NCI-H446 treated with DMSO at 0.1 percent for 48 hours (cell line): Measurements from ENCODE around the gene IMP4.

Experiments
- DNase-seq: peaks from one replicate; lab custom pipeline; 2025; lab: John Stamatoyannopoulos, UW

Gene IMP4

DNA sequence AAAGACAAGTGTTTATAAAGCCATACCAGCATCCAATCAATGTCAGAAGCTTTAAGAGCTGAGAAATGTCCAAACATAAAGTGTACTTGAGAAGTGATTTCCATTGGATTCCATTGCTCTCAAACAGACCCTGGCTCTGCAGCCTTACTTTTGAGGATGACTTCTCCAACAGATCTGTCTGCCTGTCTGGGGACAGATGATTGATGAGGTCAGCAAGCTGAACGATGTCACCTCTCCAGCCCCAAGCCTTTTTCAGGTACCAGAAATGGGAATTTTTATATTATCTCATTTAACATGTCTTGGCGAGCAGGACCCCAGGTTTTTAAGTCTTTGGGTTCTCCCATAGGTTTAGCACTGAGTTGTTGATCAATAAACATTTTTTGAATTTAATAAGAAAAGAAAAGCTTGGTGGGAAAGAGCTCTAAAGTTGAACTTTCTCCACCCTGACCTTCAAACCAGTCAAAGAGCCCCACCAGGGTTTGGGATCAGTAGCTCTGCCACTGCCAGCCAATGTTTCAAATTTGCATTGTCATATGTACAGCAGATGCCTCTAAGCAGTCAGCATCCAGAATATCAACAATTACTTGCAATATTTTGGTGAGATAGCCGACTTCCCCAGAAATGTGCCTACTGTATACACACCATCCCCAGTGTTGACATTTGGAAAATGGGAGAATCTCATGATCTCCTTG lies 35.7 kb downstream of the IMP4 start:
- DNase-seq, result no peak

DNA sequence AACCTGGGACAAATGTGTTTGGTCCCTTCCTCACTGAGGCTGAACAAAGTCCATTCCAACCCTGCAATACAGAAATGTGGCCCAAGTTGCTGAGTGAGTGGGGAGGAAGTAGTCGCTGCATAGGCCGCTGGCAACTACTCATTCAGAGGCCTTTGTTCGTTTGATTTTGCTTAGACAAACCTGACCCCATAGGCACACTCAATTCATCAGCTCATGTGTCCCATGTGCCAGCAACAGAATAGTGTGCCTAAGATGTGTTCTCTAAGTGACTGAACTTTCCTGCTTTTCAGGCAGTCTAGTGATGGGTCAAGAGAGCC lies 36.2 kb downstream of the IMP4 start:
- no peak for DNase-seq

DNA sequence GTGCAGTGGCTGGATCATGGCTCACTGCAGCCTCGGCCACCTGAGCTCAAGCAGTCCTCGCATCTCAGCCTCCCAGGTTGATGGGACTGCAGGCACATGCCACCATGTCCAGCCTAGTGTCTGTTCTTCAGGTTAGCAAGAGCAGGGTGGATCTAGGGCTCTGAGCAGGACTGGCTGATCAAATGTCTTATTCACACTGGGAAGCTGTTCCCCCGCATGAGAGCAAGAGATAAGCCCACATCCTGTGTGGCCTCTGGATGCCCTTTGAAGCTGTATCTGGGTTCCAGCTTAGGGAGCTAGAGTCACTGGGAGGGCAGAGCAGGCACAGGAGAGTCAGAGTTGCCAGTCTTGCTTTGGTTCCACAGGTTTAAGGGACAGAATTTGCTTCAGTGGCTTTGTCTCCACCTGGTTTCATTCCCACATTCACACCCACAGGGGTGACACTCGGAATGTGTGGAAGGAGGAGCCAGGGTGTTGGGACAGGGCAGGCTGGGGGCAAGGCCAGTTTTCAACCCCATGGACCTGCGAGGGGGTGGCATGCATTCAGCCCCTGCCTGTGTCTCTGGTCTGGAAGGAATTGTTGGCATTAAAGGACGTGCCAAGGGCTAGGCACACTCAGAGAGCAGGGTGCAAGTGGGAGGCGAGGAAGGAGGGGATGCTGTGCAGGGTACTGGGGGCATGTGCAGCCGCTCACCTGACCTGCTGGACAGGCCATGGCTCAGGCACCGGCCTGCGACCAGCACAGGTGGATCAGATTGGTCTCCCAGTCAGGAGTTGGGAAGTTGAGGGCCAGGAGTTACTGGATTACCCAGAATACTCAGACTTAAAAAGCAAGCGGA lies 37.6 kb downstream of the IMP4 start:
- no peak for DNase-seq

DNA sequence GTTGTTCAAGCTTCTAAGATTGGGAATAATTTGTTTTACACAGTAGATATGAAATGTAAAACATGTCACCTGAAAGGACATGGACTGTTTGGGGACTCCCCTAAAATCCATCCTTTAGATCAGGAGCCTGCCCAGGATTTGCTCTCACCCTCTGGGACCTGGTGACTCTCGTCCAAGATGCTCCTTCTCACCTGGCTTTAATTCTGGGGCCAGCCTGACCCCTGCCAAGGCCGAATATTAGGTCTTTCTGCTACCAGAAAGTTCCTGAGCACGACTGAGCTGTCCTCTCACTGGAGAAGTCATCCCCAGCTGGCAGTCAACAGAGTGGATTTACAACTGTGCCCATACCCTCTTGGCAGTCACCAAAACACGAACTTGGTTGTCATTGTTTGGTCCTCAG lies 38.4 kb downstream of the IMP4 start:
- DNase-seq, result no peak

DNA sequence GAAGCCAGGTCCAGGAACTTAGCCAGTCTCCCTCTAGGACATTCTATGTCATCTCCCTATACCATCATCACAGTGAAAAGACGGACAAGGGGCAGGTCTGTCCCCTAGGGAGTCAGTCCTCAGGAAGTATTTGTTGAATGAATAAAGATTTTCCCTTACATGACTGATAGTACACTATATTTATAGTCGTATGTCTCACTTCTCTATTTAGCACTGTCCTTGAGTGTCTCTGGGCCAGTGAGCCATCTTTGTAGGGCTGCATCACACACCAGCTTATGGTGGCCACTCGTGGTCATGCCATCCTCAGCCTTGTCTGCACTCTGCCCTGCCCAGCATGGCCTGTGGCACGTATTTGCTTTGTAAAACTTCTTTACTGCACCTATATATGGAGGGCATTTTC lies 38.9 kb downstream of the IMP4 start:
- DNase-seq, result no peak

DNA sequence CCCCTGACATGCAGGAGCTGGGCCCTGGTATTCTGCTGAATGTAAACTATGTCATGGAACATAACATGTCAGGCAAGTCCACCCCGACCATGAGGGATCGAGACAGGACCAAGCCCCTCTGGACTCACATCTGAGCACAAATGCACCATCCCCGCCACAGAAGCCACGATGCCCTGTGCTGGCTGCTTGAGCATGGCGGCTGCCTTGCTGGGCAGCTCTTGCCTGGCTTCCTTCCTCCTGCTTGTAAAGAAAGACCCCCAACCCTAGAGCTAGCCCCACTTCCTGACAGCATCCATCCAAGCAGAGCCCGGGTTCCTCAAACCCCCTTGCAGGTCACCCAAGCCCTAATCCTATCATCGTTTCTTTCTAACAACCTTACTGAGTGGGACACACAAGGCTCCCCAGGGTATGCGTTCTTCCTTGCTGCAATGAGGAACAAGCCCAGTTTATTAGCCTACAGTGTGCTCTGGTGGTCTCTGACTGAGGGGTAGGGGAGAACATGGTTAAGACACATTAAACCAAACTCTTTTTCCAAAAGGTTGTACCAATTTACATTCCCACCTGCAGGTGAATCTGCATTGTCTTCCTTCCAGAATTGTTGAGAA lies 39.7 kb downstream of the IMP4 start:
- DNase-seq, result no peak

DNA sequence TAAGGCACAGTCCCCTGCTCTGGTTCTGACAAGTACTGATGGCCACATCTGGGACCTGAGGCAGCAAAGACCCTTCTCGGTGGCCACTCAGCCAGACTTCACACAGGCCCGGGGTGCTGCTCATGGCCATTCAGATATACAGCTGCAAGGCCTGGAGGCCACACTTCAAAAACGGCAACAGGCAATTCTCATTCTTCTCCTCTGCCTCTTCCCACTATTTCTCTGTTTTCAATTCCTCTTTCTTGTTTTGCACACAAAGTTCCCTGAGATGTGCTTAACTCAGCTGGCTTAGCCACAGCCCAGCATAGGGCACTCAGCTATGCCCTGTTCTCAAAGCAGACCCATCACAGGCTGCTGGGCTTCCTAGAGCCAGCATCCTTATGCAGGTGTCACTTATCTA lies 43.0 kb downstream of the IMP4 start:
- no peak for DNase-seq

DNA sequence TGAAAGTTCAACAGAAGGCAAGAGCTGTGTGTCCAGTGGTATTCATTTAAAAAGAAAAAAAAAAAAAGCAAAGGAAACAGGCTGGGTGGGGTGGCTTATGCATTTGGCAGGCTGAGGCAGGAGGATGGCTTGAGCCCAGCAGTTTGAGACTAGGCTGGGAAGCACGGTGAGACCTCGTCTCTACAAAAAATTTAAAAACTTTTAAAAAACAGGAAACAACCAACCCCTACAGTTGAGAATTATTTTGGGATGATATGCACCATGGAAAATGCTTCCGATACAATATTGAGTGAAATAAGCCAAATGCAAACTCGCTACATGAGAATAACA lies 44.3 kb downstream of the IMP4 start:
- DNase-seq, result no peak

DNA sequence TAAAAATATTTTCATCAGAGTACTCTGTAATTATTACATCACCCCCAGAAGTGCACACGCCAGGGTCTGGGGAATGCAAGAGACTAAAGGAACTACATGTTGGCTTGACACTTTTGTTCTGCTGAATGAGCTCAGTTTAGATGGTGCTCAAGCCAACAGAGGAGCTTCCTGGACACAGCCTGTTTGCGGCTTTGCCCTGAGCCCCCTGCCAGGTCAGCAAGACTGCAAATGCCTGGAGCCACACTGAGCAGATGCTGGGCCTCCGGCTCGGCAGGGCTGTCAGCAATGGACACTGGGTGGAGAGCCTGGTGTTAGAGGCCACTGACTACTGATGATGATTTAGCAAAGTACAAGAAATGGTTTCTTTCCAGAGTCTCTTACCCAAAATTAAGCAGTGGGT lies 45.1 kb downstream of the IMP4 start:
- DNase-seq, result no peak

DNA sequence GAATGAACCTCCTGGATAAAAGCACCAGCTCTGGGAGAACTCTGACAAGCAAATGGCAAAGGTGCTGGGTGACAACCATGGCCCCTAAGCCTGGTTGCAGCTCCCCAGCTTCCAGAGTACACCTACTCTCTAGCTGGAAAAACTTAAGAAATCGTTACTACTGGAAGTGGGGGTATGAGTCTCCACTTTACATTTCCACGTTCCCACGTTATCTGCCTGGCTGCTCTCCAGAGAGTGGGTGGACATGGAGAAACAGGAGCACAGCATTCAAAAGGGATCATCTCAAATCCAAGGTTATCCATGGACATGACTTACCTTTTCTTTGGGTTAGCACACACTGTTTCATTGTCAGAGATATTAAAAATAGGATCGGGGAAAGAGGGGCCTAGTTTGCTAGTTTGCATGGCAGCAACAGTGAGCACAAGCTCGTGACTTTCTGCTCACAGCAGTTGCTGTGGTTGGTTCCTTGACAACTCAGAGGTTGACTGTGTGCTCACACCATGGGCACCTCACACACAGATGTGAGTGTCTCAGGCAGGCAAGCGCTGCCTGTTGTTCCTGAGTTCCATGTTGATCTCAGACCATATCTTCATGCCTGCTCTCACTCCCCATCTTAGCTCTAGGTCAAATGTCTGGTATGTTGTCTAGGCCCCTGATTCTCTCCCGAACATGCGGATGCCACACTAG lies 45.7 kb downstream of the IMP4 start:
- no peak for DNase-seq

DNA sequence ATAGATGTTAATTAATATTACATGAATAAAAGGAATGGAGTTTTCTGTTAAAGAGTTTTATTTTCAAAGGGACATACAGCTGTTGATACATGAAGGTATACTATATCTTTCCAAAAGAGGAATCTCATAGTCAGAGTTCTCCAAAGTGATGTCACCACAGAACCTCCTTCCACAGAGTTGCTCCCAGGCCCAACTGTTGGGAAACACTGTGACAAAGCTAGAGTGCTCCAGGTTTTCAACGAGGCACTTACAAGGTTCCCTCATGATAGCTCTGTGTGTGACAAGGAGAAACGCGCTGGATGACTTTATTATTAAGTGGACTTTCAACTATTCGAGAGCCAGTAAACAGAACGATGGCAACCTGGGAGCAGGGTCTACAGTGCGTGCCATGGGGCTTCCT lies 46.7 kb downstream of the IMP4 start:
- DNase-seq, result no peak

DNA sequence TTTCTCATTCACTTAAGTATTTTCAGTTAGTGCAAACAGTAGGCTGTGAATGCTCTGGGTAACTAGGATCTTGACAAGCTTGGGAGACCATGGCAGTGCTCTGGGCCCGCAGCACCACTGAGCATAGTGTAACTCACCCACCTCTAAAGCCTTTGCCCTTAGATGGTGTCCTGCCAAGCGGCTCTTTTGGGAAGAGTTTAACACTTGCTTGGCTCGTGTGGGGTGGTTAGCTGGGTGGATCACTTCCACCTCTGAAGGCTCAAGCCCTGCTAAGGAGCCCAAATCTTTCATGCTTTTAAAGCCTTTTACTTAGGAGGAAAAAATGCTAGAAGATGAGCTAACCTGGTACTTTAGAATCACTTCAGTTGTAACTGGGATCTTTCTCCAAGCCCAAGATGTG lies 47.1 kb downstream of the IMP4 start:
- no peak for DNase-seq

DNA sequence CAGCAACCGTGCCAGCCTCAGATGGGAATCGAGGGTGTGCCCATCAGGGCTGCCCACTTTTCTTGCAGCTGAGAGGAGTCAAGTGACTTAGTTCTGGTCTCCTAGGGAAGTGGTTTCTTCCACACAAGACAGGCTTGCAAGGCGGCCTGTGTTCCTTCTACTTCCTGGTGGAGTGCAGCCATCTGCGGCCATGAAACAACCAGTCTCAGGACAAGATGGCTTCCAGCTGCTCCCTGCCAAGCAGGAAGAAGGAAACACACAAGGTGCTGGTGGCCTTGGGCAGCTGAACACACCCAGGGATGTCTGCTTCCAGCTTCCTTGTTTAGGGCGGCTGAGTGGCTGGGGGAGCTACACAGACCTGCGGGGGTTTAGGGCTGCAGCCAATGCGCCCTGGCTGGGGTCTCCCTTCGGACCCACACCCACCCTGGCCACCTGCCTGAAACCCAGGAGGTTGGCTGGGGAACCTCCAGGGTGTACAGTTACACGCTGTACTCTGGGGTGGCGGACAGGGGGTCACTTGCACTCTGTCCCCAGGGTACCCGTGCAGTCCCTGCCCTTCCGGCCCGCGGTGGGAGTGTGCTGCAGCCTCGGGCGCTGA lies 47.9 kb downstream of the IMP4 start:
- DNase-seq, result no peak

DNA sequence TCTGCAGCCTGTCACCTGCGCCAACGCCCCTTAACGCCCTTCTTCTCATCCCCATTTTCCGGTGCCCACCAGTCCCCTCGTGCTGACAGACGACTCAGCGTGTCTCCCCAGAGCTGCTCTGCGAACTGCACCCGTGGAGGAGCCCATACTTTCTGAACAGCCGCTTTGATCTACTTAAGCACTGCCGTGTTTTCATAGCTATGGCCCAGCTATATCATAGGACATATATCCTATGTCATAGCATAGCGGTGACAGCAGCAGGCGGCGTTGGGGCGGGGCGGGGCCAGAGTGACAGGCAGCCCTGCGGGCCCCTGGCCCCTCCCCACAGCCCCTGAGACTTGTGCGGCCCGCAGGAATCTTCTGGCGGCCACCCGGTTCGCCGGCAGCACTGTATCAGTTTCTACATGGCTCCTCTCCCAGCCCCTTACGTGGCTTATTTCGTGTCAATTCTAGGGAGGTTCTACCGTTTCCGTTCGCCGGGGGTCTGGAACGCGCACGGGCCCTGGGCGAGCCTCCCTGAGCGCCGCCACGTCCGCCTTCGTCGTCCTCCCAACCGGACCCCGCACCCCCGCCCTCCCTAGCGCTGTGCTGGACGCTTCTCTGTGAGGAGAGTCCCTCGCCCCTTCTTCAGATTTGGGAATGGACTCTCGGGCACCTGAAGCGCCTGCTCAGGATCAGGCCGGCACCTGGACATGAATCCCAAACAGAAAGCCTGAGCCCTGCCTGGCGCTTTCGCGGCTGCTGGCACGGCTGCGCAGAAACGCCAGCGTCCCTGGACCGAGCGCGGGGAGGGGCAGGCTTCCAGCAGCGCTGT lies 48.6 kb downstream of the IMP4 start:
- no peak for DNase-seq

DNA sequence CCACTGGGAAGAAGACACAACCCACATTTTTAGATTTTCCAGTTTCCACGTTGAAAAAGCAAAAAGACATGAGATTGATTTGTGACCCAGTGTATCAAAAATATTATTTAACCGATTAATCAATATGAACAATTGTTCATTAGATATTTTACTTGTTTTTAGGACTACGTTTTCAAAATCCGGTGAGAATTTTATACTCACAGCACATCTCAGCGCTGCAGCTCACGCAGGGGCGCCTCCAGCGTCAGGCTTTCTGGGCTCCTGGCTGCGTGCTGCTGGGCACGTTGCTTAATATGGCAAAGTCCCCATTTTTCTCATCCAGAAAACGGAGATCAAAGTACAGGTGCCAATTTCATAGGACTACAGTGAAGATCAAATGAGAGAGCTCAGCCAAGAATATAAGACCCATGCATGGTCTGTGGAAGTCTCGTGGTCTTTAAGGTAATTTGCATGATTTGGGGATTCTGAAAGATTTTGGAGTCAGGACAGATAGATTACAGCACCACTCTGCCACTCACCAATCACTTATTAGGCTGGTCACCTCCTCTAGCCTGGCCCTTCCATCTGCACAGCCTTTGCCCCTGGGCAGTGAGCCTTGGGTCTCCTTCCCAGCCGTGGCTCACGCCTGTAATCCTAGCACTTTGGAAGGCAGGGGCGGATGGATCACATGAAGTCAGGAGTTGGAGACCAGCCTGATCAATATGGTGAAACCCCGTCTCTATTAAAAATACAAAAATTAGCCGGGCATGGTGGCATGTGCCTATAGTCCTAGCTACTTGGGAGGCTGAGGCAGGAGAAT lies 49.4 kb downstream of the IMP4 start:
- DNase-seq, result no peak

DNA sequence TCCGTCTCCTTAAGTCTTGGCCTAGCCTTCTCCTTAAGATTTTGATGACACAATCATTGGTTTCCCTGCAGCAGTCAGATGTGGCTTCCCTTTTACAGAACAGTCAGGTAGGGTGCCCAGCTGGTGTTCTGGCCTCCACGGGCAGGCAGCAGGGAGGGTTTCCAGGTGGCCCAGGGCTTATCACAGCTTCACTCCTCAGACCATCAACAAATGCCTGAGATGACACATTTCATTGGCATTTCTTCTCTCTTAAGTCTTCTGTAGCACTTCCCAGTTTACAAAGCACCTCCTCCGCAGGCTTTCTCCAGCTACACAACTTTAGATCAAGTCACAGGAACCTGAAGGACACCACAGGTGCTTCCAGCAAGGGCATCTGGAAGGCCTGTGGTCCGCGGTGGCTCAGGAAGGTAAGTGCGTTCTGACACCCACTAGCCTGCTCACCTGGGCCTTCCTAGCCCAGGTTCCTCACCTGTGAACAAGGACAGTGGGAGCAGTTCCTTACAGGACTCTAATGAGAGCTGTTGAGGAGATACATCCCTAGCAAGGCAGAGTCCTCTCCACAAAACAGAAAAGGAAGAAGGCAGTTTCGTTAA lies 50.7 kb downstream of the IMP4 start:
- DNase-seq, result no peak
